ENCODE data around the gene CCER1.

DNA sequence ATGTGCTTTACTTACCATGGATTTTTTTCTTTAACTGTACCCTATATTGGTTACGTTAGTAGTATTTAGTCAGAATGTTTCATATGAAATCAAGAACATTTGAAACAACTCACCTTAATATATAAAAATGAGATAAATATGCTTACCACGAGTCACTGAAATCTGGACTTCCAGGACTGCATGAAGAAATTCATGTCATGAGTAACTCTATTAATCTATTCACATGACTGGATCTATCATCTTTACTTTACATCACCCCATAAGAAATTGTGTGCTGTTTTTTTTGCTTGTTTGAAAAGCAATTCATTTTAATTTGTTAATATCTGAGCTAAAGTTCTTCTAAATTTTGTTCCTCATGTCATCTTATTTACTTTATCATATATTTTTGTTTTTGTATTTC, 44.6 kb upstream of the CCER1 start:
- TF ChIP-seq, protein P1, sequence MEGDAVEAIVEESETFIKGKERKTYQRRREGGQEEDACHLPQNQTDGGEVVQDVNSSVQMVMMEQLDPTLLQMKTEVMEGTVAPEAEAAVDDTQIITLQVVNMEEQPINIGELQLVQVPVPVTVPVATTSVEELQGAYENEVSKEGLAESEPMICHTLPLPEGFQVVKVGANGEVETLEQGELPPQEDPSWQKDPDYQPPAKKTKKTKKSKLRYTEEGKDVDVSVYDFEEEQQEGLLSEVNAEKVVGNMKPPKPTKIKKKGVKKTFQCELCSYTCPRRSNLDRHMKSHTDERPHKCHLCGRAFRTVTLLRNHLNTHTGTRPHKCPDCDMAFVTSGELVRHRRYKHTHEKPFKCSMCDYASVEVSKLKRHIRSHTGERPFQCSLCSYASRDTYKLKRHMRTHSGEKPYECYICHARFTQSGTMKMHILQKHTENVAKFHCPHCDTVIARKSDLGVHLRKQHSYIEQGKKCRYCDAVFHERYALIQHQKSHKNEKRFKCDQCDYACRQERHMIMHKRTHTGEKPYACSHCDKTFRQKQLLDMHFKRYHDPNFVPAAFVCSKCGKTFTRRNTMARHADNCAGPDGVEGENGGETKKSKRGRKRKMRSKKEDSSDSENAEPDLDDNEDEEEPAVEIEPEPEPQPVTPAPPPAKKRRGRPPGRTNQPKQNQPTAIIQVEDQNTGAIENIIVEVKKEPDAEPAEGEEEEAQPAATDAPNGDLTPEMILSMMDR (IDR thresholded peaks at IDR 0.05): no peak
- TF ChIP-seq POLR2A (IDR thresholded peaks at IDR 0.05): no peak

Measured in adrenal gland (tissue), 5 donors.